ENCODE results near the gene TRIM47.

DNA sequence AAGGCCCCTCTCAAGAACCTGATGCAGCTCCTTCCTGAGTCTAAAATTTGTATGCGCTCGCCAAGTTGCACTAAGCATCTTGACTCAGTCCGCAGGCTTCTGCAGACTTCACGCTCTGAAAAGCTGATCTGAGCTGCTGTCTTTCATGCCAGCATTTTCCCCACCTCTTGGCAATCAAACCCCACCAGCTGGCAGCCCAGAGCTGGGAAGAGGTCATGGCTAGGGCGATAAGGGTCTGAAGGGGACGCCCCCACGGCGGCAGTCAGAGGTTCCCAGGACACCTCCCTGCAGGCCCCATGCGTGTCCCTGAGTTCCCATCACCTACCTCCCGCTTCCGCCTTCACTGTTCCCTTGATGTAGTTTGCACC is 29.1 kb downstream of the TRIM47 start:
- TF ChIP-seq, protein P1, sequence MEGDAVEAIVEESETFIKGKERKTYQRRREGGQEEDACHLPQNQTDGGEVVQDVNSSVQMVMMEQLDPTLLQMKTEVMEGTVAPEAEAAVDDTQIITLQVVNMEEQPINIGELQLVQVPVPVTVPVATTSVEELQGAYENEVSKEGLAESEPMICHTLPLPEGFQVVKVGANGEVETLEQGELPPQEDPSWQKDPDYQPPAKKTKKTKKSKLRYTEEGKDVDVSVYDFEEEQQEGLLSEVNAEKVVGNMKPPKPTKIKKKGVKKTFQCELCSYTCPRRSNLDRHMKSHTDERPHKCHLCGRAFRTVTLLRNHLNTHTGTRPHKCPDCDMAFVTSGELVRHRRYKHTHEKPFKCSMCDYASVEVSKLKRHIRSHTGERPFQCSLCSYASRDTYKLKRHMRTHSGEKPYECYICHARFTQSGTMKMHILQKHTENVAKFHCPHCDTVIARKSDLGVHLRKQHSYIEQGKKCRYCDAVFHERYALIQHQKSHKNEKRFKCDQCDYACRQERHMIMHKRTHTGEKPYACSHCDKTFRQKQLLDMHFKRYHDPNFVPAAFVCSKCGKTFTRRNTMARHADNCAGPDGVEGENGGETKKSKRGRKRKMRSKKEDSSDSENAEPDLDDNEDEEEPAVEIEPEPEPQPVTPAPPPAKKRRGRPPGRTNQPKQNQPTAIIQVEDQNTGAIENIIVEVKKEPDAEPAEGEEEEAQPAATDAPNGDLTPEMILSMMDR (IDR thresholded peaks at IDR 0.05), result no peak
- TF ChIP-seq POLR2A (IDR thresholded peaks at IDR 0.05), result no peak

Measured in ovary (tissue), 3 donors.